Measurements from ENCODE around the gene P3H2. TPM values are rescaled to one million over a fixed set of nuclear protein-coding genes. Genes with fewer than 3 reads are reported as not detected.
"Not testable (repeated sequence)": the region's sequence is repeated elsewhere in the genome, so short reads cannot be mapped to it uniquely, and the experiment has no call there.

Gene P3H2
- polyA plus RNA-seq, 6 donors from 2014 or later, result not detected

DNA sequence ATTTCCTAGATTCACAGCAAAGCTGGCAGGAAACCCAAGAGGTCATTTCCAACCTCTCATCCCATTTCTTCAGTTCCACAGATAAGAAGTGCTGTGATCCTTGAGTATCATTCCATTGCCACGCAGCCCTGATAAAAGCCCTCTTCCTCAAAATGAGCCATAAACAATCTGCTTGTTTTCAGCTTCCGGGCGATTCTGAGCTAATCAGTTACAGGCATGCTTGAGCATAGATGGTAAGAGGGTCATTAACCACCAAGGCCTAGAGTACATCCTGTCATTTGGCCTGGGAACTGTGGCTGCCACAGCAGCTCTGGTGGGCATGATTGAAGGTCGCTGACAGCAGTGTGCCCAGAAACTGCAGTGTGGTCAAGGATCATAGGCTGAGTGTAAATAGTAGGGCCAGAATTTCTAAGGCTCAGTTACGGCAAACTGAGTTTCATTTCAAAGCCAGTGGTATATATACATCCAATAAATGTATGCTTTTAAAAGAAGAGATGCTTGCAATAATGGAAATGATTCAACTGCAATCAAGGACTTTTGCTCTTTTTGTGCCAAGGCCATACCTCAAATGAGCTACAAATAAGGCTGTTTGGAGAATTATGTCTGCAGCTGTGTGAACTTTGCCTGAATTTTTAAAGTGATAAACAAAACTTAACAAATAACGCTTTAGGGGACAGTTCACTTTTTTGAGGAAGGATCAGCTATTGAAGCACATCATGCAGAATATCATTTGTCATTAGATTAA, 47.3 kb downstream of the P3H2 start:
- Mint-ChIP-seq H3K4me3 (no peak overlapping the region), H3K27ac (no peak overlapping the region), H3K9me3 (peaks cover 0 to 5% (median 0%) of the 10 kb centered on the region in 7 donors), H3K36me3 (no peaks in the 10 kb centered on the region), H3K27me3 (peaks cover 0 to 5% (median 0%) of the 10 kb centered on the region in 3 donors), H3K4me1 (no peaks in the 10 kb centered on the region)
- ATAC-seq (ENCODE audit: low read depth in 2 of 2) (no peak), DNase-seq (no peak)

DNA sequence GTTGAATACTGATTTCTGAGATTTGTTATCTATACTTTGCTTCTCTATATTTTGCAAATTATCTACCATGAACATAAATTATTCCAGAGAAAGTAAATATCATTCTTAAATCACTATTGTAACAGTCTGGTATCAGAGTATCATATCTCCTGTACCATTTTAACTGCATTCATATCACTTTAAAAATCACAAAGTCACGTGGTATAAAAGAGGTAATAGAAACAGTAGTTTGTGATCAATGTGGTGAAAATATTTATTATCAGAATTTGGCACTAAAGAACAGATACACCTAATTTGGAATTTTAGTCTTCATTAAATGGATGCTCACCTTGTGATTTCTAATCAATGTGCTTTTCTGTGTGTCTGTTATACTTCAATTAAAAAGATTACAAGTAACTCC, 47.8 kb downstream of the P3H2 start:
- H3K27me3 Mint-ChIP-seq, result peaks cover 0 to 5% (median 0%) of the 10 kb centered on the region in 3 donors
- ATAC-seq (ENCODE audit: low read depth in 2 of 2) (no peak), DNase-seq (no peak)
- H3K4me3 Mint-ChIP-seq, result no peak overlapping the region
- H3K27ac Mint-ChIP-seq, result no peak overlapping the region
- no peaks in the 10 kb centered on the region for H3K4me1 Mint-ChIP-seq
- H3K36me3 Mint-ChIP-seq, result no peaks in the 10 kb centered on the region
- peaks cover 0 to 5% (median 0%) of the 10 kb centered on the region in 7 donors for H3K9me3 Mint-ChIP-seq

DNA sequence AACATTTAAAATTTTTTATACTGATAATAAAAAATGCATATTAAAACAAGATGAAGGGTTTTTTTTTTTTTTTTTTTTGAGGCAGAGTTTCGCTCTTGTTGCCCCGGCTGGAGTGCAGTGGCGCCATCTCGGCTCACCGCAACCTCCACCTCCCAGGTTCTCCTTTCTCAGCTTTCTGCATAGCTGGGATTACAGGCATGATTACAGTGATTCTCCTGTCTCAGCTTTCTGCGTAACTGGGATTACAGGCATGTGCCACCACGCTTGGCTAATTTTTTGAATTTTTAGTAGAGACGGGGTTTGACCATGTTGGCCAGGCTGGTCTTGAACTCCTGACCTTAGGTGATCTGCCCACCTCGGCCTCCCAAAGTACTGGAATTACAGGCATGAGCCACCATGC, 48.8 kb downstream of the P3H2 start:
- H3K9me3 Mint-ChIP-seq; H3K4me1 Mint-ChIP-seq; ATAC-seq (ENCODE audit: low read depth in 2 of 2); H3K4me3 Mint-ChIP-seq; H3K36me3 Mint-ChIP-seq; DNase-seq; H3K27me3 Mint-ChIP-seq; H3K27ac Mint-ChIP-seq: not testable (repeated sequence)

DNA sequence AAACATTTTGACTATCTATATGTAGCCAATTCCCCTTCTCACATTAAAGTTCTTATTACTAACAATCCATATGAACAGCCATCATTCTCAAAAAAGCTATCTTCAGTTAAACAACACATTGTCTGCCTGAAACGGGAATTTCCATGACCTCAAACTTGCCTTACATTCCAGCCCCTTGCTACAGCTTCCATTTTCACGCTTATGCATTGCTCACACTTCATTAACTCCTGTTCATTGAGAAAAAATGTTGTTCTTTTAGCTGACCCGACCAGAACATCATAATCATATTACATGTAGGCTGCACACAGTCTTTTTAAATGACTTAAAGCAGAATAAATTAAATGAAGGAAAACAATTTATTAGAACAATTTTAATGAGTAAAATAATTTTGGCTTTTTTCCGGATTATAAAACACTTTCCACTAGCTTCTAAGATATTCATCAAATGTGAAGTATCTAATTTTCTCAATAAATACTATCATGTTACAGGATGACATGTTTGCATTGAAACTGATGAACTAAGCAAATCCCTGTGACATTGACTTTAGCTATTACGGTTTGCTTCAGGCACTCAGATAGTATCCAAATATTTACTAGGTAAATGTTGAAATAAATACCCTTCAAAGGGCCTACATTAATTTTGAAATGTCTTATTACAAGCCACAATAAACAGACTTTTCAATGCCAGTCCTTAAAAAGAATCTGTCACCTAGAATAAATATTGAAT, 49.9 kb downstream of the P3H2 start:
- DNase-seq (no peak), ATAC-seq (ENCODE audit: low read depth in 2 of 2) (no peak)
- Mint-ChIP-seq H3K4me3 (no peak overlapping the region), H3K36me3 (no peaks in the 10 kb centered on the region), H3K4me1 (no peaks in the 10 kb centered on the region), H3K9me3 (peaks cover 0 to 5% (median 0%) of the 10 kb centered on the region in 7 donors), H3K27me3 (peaks cover 0 to 5% (median 0%) of the 10 kb centered on the region in 3 donors), H3K27ac (no peak overlapping the region)

DNA sequence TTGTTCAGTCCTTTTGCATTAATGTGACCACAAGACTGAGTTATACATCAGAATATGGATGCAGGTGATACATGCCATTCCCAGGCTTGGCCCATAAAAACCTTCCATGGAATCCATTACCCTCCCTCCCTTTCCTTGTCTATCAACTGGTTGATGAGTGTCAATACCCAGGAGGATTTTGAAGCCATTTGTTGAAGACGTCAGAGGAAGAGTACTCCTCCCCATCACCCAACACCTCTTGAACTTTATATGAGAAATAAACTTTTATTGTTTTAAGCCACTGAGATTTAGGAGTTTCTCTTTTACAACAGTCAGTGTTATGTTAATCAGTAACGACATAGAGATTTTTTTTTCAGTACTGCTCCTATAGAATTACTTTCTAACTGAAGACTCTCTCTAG, 55.5 kb downstream of the P3H2 start:
- no peak for ATAC-seq (ENCODE audit: low read depth in 2 of 2)
- DNase-seq, result no peak
- no peaks in the 10 kb centered on the region for H3K36me3 Mint-ChIP-seq
- no peak overlapping the region for H3K27ac Mint-ChIP-seq
- no peaks in the 10 kb centered on the region for H3K4me1 Mint-ChIP-seq
- H3K27me3 Mint-ChIP-seq, result no peaks in the 10 kb centered on the region
- no peak overlapping the region for H3K4me3 Mint-ChIP-seq
- peaks cover 0 to 2% (median 0%) of the 10 kb centered on the region in 7 donors for H3K9me3 Mint-ChIP-seq

DNA sequence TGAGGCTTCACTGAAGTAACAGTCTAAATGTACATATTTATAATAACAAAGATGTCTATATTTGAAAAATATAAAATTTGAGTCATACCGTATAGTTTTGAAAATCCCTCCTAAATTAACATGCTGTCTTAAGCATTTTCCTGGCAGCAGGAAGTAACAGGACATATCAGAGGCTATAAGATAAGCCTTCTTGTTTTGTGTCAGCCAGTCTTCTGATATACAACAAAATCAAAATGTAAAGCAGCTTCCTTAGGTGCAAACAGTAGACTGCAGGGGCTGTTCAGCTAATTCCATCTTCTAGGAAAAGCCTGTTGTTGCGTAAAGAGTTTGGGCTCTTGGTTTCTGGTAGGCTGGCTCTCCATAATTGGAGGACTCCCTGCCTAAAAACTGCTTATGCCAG, 56.0 kb downstream of the P3H2 start:
- ATAC-seq (ENCODE audit: low read depth in 2 of 2), result no peak
- Mint-ChIP-seq H3K4me1 (no peaks in the 10 kb centered on the region), H3K27ac (no peak overlapping the region)

DNA sequence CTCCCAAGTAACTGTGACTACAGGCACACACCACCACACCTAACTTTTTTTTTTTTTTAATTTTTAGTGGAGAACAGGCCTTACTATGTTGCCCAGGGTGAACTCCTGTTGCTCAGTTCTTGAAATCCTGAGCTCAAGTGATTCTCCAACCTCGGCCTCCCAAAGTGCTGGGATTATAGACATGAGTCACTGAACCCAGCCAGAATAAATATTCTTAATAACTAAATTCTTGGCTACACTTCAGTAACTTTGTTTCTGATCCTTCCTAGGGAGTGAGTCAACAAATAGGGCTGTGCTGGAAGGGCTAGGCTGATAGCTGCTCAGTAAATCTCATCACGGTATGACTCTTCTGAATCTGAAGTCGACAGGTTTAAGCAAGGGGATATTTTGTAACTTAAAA, 56.6 kb downstream of the P3H2 start:
- no peaks in the 10 kb centered on the region for H3K36me3 Mint-ChIP-seq
- no peak for DNase-seq
- peaks cover 0 to 2% (median 0%) of the 10 kb centered on the region in 7 donors for H3K9me3 Mint-ChIP-seq
- H3K4me1 Mint-ChIP-seq, result no peaks in the 10 kb centered on the region
- H3K27ac Mint-ChIP-seq, result no peak overlapping the region
- H3K4me3 Mint-ChIP-seq, result no peak overlapping the region
- no peak for ATAC-seq (ENCODE audit: low read depth in 2 of 2)
- no peaks in the 10 kb centered on the region for H3K27me3 Mint-ChIP-seq

More for the DNA sequence above, 56.0 kb downstream of the P3H2 start:
- Mint-ChIP-seq H3K36me3 (no peaks in the 10 kb centered on the region), H3K9me3 (peaks cover 0 to 2% (median 0%) of the 10 kb centered on the region in 7 donors), H3K4me3 (no peak overlapping the region), H3K27me3 (no peaks in the 10 kb centered on the region)
- DNase-seq, result no peak

DNA sequence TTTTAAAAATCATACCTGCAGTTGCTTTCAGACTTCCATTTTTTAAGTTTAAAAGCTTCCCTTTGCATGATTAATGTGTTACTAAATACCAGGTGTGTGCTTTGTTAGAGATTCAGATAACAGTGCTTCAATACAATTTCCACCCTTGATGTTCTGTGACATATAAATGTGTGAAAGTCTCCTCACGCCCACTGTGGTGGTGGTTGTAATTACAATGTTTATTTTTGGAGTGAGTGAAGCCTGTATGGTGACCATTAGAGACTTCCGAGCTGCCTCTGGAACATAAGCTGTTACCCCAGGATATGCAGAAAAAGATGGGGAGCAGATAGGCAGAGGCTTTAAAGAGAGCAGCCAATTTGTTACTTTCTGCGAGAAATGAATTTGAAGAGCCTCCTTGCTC, 57.2 kb downstream of the P3H2 start:
- no peak for ATAC-seq (ENCODE audit: low read depth in 2 of 2)
- no peaks in the 10 kb centered on the region for H3K36me3 Mint-ChIP-seq
- H3K4me1 Mint-ChIP-seq, result no peaks in the 10 kb centered on the region
- H3K27ac Mint-ChIP-seq, result no peak overlapping the region
- no peaks in the 10 kb centered on the region for H3K27me3 Mint-ChIP-seq
- no peak overlapping the region for H3K4me3 Mint-ChIP-seq
- H3K9me3 Mint-ChIP-seq, result peaks cover 0 to 2% (median 0%) of the 10 kb centered on the region in 7 donors
- no peak for DNase-seq

DNA sequence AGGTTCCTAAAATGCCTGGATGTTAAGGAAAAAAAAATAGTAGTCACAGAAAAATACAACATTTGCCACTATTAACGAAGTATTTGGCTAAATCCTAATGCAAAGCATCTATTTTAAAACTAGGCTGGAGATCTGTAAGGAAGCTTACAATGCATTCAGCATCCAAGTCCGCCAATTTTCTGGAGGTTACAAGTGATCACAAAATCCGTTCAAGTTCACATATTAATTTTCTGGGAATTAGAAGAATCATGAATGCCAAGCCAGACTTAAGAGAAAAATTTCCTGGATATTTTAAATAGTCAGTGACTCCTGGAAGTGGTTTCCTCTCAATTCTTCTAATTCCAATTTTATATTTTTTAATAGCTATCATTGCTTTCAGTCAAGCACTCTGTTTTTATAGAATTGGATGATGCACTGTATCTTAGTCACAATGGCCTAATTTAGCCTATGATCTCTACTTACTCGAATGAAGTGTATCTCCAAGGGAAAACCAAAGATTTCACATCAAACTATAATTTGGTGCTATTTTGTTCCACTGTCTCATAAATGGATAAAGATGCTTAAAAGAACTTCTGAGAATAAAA, 60.4 kb downstream of the P3H2 start:
- no peak for DNase-seq

DNA sequence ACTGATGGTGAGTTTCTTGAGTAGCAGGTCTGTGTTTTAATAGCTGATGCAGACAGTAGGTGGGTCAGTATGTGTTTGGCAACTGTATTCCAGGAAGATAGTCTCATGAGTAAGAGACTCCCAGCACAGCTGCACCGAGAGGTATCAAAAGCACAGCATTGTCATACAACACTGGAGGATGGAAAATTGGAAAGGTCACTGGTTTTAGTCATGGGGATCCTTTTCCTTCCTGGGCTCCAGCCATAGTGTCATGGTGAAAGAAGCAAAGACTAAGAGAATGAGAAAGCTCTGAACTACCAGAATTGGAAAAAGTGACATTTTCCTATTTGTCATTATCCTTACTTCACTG, 61.5 kb downstream of the P3H2 start:
- H3K4me1 Mint-ChIP-seq, result no peaks in the 10 kb centered on the region
- H3K27ac Mint-ChIP-seq, result no peak overlapping the region
- ATAC-seq (ENCODE audit: low read depth in 2 of 2), result no peak
- DNase-seq, result no peak
- no peaks in the 10 kb centered on the region for H3K36me3 Mint-ChIP-seq
- peaks cover 0 to 8% (median 0%) of the 10 kb centered on the region in 7 donors for H3K9me3 Mint-ChIP-seq
- no peaks in the 10 kb centered on the region for H3K27me3 Mint-ChIP-seq
- H3K4me3 Mint-ChIP-seq, result no peak overlapping the region

More for the DNA sequence above, 60.4 kb downstream of the P3H2 start:
- Mint-ChIP-seq H3K9me3 (peaks cover 0 to 4% (median 0%) of the 10 kb centered on the region in 7 donors), H3K27ac (no peak overlapping the region), H3K4me3 (no peak overlapping the region), H3K4me1 (no peaks in the 10 kb centered on the region), H3K36me3 (no peaks in the 10 kb centered on the region), H3K27me3 (no peaks in the 10 kb centered on the region)
- ATAC-seq (ENCODE audit: low read depth in 2 of 2), result no peak

DNA sequence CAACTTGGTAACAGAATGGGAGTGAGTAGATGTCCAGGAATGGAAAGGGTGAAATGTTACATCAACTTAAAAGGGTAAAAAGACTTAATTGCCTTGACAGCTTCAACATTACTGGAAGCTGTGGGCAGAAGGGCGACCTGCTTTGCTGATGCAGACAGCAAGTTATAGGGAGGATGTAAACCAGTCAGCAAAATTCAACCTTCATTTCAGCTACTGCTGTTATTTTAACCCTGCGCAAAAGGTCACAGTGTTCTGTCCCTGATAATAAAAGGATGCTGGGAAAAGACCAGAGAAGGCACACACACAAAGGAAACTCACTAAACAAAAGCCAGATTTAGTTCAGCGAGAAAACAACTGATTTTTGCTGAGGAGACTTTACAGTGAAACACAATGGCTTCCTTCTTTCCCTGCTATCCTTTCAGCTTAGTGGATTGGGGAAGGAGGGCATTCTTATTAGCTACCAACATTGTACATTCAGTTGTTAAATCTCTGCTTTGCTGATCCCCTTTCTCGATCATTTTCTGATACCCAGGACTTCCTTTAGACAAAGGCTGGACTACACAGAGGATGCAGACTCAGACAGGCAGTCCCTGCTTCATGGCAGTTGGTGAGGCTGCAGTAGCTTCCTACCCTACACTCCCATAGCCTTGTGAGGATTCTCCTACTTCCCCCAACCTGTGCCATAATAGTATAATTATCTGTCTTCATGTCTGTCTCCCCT, 62.0 kb downstream of the P3H2 start:
- DNase-seq, result no peak
- Mint-ChIP-seq H3K27ac (no peak overlapping the region), H3K4me1 (no peaks in the 10 kb centered on the region), H3K4me3 (no peak overlapping the region), H3K36me3 (no peaks in the 10 kb centered on the region), H3K27me3 (no peaks in the 10 kb centered on the region), H3K9me3 (peaks cover 0 to 8% (median 0%) of the 10 kb centered on the region in 7 donors)
- ATAC-seq (ENCODE audit: low read depth in 2 of 2), result no peak

DNA sequence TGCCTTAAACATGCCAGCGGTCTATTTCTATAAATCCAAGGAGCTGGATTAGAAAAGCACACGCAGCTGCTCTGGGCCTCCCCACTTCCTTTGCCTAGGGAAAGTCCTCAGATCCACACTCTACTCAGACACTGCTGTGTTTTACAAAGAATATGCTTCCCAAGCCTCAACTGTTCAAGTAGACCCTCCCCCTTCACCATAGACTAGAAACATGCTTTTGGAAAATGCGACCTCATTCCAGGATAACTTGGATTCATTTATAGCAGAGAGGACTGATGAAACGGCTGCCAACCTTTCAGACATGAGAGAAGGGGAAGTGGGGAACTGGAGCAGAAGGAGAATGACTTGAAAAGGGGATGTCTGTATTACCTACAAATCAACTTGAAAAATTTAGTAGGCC, 64.0 kb downstream of the P3H2 start:
- Mint-ChIP-seq H3K36me3 (no peaks in the 10 kb centered on the region), H3K9me3 (peaks cover 0 to 8% (median 0%) of the 10 kb centered on the region in 7 donors), H3K27ac (no peak overlapping the region), H3K4me3 (no peak overlapping the region), H3K27me3 (no peaks in the 10 kb centered on the region), H3K4me1 (no peaks in the 10 kb centered on the region)
- ATAC-seq (ENCODE audit: low read depth in 2 of 2), result no peak
- DNase-seq, result no peak

DNA sequence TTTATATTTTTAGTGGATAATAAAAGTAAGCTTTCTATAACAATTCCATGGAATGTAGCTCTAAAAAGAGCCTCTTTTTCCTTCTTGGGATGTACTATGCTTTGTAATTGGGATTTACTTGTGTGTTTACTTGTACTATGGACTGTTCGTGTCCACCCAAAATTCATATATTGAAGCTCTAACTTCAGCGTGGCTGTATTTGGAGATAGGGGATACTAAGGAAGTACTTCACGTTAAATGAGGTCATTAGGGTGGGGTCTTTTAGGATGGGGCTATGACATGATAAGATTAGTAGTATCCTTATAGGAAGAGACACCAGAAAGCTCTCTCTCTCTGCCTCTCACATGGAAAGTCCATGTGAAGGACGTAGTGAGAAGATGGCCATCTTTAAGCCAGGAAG, 64.9 kb downstream of the P3H2 start:
- ATAC-seq (ENCODE audit: low read depth in 2 of 2) (no peak), DNase-seq (no peak)
- H3K4me3 Mint-ChIP-seq, result no peak overlapping the region
- H3K9me3 Mint-ChIP-seq, result peaks cover 0 to 8% (median 0%) of the 10 kb centered on the region in 7 donors
- no peaks in the 10 kb centered on the region for H3K36me3 Mint-ChIP-seq
- H3K4me1 Mint-ChIP-seq, result no peaks in the 10 kb centered on the region
- H3K27me3 Mint-ChIP-seq, result no peaks in the 10 kb centered on the region
- H3K27ac Mint-ChIP-seq, result no peak overlapping the region
